Lower leg skin (tissue), 4 donors: Measurements from ENCODE around the gene TREML4. TPM values are rescaled to one million over a fixed set of nuclear protein-coding genes. Genes with fewer than 3 reads are reported as not detected.

Source experiments
- DNase-seq, 2 donors: peaks; one replicate each; pipeline ENCODE4 v3.0.0-alpha.2; 2019; ENCODE audit warnings: low spot score in 2 of 2
- H3K4me3 ChIP-seq: fragments of 200-600 bp; sonication (generic); 2 replicates; pipeline ENCODE4 v1.5.1; 2017; ENCODE audit warnings: mild to moderate bottlenecking, low read depth; ENCODE audit not compliant: poor library complexity, severe bottlenecking
- CTCF ChIP-seq, 3 donors: fragments of 450-650 bp; IDR thresholded peaks; one replicate each; pipeline ENCODE4 v1.5.1; 2016; ENCODE audit warnings: antibody characterized with exemption in 3 of 3, mild to moderate bottlenecking in 3 of 3, moderate library complexity in 2 of 3
- POLR2A ChIP-seq, 2 donors: fragments of 450-650 bp; IDR thresholded peaks; one replicate each; pipeline ENCODE4 v1.6.1; 2016 to 2017; ENCODE audit warnings: antibody characterized with exemption in 2 of 2, mild to moderate bottlenecking in 1 of 2, moderate library complexity in 1 of 2
- WGBS, 2 donors: methylation state at CpG; one replicate each; pipeline ENCODE4 v1.1.5; 2018; 5-methylcytosine and 5-hydroxymethylcytosine counted together
- intact Hi-C: fragments of 100-400 bp; cut with DNase I; formaldehyde crosslinking; loops from one replicate; pipeline ENCODE4 v1.15.0; 2023; ENCODE audit warnings: low total_unique reads
- total RNA-seq, 4 donors: library from RNA; depleted of rRNA; stranded (reverse); fragments of >200 nt; gene quantifications; one replicate each; pipeline ENCODE4 v1.1.0, GENCODE V29; 2016

Gene TREML4
- total RNA-seq, 4 donors from 2014 or later = not detected

- 73 to 76% methylated on average over 2 of the region's 2 CpGs for WGBS, 2 donors
- intact Hi-C loops = no loop called here
- no peak for DNase-seq
- no peak for TF ChIP-seq CTCF (IDR thresholded peaks at IDR 0.05)
- TF ChIP-seq POLR2A (IDR thresholded peaks at IDR 0.05) = no peak
- H3K4me3 ChIP-seq = no peak overlapping the region
Measured at GRCh38 chr6:41277605-41278004, 49.5 kb downstream of the TREML4 start.

- TF ChIP-seq POLR2A (IDR thresholded peaks at IDR 0.05) = no peak
- TF ChIP-seq CTCF (IDR thresholded peaks at IDR 0.05) = no peak
- no peak overlapping the region for H3K4me3 ChIP-seq
- no peak for DNase-seq
- intact Hi-C loops = no loop called here
- 44% methylated on average over 10 of the region's 10 CpGs for WGBS, 2 donors
Measured at GRCh38 chr6:41278699-41279405, 50.7 kb downstream of the TREML4 start.

GRCh38 chr6:41280381-41281057 lies 52.4 kb downstream of the TREML4 start:
- TF ChIP-seq POLR2A (IDR thresholded peaks at IDR 0.05) (no peak), CTCF (IDR thresholded peaks at IDR 0.05) (no peak)
- 85 to 95% methylated on average over 1 of the region's 1 CpG for WGBS, 2 donors
- H3K4me3 ChIP-seq = no peak overlapping the region
- DNase-seq = no peak
- intact Hi-C loops = no loop called here

- DNase-seq = no peak
- intact Hi-C loops = no loop called here
- no peak overlapping the region for H3K4me3 ChIP-seq
- no peak for TF ChIP-seq POLR2A (IDR thresholded peaks at IDR 0.05)
- TF ChIP-seq CTCF (IDR thresholded peaks at IDR 0.05) = no peak
- 87 to 88% methylated on average over 3 of the region's 3 CpGs for WGBS, 2 donors
Measured at GRCh38 chr6:41283600-41283999, 55.5 kb downstream of the TREML4 start.

- TF ChIP-seq CTCF (IDR thresholded peaks at IDR 0.05) (no peak), POLR2A (IDR thresholded peaks at IDR 0.05) (no peak)
- no peak overlapping the region for H3K4me3 ChIP-seq
- WGBS, 2 donors = 57 to 65% methylated on average over 1 of the region's 1 CpG
- intact Hi-C loops = no loop called here
- DNase-seq = no peak
Measured at GRCh38 chr6:41284726-41285125, 56.6 kb downstream of the TREML4 start.
